ENCODE results near the gene MMAB.

DNA sequence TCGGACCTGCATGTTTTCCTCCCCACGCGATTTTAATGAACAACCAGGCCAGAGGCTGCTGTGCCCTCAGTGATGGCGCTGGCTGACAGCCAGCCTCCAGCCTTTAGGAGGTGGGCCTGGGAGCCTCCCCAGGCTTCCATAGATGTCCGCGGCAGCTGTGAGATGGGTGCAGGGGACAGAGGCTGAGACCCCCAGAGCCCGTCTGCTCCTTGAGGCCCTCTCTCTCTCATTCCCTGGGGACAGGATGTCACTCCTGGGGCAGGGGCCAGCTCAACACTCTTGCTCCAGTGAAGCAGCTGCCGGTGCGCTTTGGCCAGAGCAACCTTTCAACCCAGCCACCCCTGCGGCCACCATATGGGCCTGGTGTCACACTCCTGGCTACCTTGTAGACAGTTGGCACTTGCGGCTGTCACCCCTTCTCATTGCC lies 25.1 kb upstream of the MMAB start:
- TF ChIP-seq HNRNPUL1 (IDR thresholded peaks at IDR 0.05; ENCODE audit: low read depth, low read length), result no peak
- no peak for TF ChIP-seq POLR2A (IDR thresholded peaks at IDR 0.05; ENCODE audit: insufficient read depth in 1 of 2, low read depth in 2 of 2, low read length in 2 of 2)
- no peak for TF ChIP-seq YEATS4 (CRISPR knock-in tag; IDR thresholded peaks at IDR 0.05; ENCODE audit: borderline replicate concordance)
- TF ChIP-seq, protein P1, sequence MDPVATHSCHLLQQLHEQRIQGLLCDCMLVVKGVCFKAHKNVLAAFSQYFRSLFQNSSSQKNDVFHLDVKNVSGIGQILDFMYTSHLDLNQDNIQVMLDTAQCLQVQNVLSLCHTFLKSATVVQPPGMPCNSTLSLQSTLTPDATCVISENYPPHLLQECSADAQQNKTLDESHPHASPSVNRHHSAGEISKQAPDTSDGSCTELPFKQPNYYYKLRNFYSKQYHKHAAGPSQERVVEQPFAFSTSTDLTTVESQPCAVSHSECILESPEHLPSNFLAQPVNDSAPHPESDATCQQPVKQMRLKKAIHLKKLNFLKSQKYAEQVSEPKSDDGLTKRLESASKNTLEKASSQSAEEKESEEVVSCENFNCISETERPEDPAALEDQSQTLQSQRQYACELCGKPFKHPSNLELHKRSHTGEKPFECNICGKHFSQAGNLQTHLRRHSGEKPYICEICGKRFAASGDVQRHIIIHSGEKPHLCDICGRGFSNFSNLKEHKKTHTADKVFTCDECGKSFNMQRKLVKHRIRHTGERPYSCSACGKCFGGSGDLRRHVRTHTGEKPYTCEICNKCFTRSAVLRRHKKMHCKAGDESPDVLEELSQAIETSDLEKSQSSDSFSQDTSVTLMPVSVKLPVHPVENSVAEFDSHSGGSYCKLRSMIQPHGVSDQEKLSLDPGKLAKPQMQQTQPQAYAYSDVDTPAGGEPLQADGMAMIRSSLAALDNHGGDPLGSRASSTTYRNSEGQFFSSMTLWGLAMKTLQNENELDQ (CRISPR knock-in tag; IDR thresholded peaks at IDR 0.05; ENCODE audit: borderline replicate concordance), result no peak
- TF ChIP-seq, protein P2, sequence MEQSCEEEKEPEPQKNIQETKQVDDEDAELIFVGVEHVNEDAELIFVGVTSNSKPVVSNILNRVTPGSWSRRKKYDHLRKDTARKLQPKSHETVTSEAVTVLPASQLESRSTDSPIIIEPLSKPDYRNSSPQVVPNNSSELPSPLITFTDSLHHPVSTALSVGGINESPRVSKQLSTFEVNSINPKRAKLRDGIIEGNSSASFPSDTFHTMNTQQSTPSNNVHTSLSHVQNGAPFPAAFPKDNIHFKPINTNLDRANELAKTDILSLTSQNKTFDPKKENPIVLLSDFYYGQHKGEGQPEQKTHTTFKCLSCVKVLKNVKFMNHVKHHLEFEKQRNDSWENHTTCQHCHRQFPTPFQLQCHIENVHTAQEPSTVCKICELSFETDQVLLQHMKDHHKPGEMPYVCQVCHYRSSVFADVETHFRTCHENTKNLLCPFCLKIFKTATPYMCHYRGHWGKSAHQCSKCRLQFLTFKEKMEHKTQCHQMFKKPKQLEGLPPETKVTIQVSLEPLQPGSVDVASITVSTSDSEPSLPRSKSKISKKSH (CRISPR knock-in tag; IDR thresholded peaks at IDR 0.05; ENCODE audit: borderline replicate concordance), result no peak
- TF ChIP-seq ZNF7 (CRISPR knock-in tag; IDR thresholded peaks at IDR 0.05), result no peak
- no peak for TF ChIP-seq ZNF703 (CRISPR knock-in tag; IDR thresholded peaks at IDR 0.05; ENCODE audit: borderline replicate concordance)
- TF ChIP-seq TCF7L2 (IDR thresholded peaks at IDR 0.05; ENCODE audit: low read depth, low read length), result no peak
- no peak for TF ChIP-seq ZNF563 (CRISPR knock-in tag; IDR thresholded peaks at IDR 0.05)
- no peak for TF ChIP-seq ARNT (IDR thresholded peaks at IDR 0.05)
- no peak for TF ChIP-seq GABPA (IDR thresholded peaks at IDR 0.05; ENCODE audit: low read depth, low read length)
- TF ChIP-seq GABPA (CRISPR knock-in tag; IDR thresholded peaks at IDR 0.05; ENCODE audit: low read depth), result no peak
- TF ChIP-seq, protein P3, sequence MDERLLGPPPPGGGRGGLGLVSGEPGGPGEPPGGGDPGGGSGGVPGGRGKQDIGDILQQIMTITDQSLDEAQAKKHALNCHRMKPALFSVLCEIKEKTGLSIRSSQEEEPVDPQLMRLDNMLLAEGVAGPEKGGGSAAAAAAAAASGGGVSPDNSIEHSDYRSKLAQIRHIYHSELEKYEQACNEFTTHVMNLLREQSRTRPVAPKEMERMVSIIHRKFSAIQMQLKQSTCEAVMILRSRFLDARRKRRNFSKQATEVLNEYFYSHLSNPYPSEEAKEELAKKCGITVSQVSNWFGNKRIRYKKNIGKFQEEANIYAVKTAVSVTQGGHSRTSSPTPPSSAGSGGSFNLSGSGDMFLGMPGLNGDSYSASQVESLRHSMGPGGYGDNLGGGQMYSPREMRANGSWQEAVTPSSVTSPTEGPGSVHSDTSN (CRISPR knock-in tag; IDR thresholded peaks at IDR 0.05), result no peak
- TF ChIP-seq, protein P4, sequence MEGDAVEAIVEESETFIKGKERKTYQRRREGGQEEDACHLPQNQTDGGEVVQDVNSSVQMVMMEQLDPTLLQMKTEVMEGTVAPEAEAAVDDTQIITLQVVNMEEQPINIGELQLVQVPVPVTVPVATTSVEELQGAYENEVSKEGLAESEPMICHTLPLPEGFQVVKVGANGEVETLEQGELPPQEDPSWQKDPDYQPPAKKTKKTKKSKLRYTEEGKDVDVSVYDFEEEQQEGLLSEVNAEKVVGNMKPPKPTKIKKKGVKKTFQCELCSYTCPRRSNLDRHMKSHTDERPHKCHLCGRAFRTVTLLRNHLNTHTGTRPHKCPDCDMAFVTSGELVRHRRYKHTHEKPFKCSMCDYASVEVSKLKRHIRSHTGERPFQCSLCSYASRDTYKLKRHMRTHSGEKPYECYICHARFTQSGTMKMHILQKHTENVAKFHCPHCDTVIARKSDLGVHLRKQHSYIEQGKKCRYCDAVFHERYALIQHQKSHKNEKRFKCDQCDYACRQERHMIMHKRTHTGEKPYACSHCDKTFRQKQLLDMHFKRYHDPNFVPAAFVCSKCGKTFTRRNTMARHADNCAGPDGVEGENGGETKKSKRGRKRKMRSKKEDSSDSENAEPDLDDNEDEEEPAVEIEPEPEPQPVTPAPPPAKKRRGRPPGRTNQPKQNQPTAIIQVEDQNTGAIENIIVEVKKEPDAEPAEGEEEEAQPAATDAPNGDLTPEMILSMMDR (CRISPR knock-in tag; IDR thresholded peaks at IDR 0.05), result 0 out of 2 replicates have a peak, but pooled peaks have one; percentile 3

Measured in HepG2 (cell line).